Right ventricle myocardium inferior (tissue), 1 donor: ENCODE results near the gene PAQR9. TPM values are rescaled to one million over a fixed set of nuclear protein-coding genes. Genes with fewer than 3 reads are reported as not detected.
"Not testable (repeated sequence)": the region's sequence is repeated elsewhere in the genome, so short reads cannot be mapped to it uniquely, and the experiment has no call there.

Experiments used
- ATAC-seq: fragments of 200-7000 bp; cut with Tn5 transposase; one replicate; pipeline ENCODE4 v1.9.1; 2020; ENCODE audit warnings: mild to moderate bottlenecking, moderate library complexity
- DNase-seq: peaks from one replicate; pipeline ENCODE4 v3.0.0; 2021; ENCODE audit errors: missing footprints
- intact Hi-C: fragments of 100-400 bp; cut with DNase I; formaldehyde crosslinking; loops from one replicate; pipeline ENCODE4 v1.11.0; 2022
- long read RNA-seq: library from polyadenylated mRNA; unstranded; transcript quantifications from one replicate; pipeline ENCODE4 v2.0.0, GENCODE V29; 2021
- total RNA-seq: library from RNA; stranded (reverse); fragmentation: NEBNext Ultra II Directional; extraction: Animal tissue kit (Norgen Biotek cat#: 25700); gene quantifications from one replicate; pipeline ENCODE4 v1.2.1, GENCODE V29; 2021
- donor health status: DM: no; HTN: yes; CAD: no; lungs with severe emphysema.

PAQR9 gene, protein sequence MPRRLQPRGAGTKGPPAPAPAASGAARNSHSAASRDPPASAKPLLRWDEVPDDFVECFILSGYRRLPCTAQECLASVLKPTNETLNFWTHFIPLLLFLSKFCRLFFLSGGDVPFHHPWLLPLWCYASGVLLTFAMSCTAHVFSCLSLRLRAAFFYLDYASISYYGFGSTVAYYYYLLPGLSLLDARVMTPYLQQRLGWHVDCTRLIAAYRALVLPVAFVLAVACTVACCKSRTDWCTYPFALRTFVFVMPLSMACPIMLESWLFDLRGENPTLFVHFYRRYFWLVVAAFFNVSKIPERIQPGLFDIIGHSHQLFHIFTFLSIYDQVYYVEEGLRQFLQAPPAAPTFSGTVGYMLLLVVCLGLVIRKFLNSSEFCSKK
- 13.7 TPM for total RNA-seq
- long read RNA-seq, transcript PAQR9-201 (1 exons, 2,452 nt) = major isoform, 7 of 8 reads
- long read RNA-seq, partial matches to known transcripts = 0 of 8 reads
- long read RNA-seq, other reads (novel, unspliced or antisense) = 1 of 8 reads

DNA sequence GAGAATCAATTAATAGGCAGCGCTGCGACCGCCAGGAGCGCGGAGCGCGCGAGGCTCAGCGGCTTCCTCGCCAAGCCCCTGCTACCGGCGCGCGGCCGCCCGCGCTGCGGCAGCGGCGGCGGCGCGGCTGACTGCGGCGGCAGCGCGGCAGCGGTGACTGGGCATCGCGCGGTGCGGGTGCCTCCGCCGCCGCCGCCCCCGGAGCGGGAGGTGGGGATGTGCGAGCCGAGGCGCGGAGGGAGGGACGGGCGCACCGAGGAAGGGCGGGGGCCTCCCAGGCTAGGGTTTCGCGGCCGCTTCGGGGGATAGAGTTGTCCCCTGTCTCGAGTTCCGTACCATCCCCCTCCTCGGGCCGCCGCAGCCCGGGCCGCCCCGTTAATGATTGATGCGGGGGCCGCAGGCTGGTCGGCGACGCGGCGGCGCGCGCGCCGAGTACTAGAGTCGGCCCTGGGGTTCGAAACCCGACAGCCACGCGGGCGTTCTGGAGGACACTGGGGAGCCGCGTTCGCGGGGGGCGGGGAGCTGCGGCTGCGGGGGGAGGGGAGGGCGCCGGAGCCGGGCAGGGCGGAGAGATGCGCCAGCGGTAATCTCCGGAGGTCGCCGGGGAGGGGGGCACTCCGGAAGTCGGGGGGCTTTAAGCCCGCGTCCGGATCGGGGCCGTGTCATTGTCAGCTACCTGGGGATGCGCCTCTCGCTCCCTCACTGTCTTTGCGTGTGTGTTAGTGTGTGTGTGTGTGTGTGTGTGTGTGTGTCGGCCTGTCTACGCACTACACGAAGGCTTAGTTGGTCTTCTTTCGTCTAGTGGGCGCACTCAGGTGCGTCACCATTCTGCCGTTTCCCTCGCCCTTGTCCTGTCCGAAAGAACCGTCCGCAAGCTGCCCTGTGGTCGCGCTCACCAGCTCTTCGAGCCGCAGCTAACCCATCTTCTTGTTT, at the start of gene PAQR9:
PAQR9 (minus strand) TSS at position 159 of the 933 bp plus-strand sequence. CDS start 338 bp downstream, outside the sequence.
- intact Hi-C loops = loop anchor here (2.0 kb wide), 1 partner anchor 23 kb away; no protein-coding TSS in a partner anchor
- peak; percentile 60 for ATAC-seq
- DNase-seq = peak; percentile 74

DNA sequence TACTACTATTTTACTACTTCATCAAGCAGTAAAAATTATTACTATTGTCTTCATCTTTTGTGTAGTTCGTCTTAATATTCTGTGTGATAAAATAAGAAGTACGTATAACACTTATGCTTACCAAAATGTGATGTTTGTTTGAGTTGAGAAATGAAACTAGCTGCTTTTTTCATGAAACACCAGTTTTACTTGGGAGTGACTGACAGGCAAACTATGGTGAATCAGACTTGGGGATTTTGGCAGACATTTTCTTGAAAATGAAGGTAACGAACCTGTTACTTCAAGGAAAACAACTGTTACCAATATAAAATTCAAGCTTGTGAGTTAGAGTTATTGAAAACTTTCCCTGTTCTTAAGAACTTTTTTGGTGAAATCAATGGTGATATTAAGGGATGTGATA, 48.2 kb upstream of the PAQR9 start:
- ATAC-seq = no peak
- intact Hi-C loops = no loop called here
- DNase-seq = no peak

DNA sequence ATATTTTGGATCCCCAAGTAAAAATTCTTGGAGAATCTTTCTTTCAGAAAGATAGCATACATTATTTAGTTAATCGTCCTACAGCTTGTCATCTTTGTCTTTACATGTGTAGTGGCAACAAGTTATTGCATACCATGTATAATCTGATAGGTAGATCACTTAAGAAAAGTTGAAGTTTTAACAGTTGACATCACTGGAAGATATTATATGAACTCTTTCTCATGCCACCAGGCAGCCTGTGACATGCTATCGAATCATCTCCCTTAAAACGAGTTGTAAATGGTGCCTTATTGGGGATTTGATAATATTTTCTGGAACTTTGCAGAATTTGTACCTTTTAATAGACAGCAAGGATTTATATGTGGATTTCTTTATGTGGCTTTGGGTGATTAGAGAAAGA, 46.5 kb upstream of the PAQR9 start:
- intact Hi-C loops = no loop called here
- no peak for ATAC-seq

DNA sequence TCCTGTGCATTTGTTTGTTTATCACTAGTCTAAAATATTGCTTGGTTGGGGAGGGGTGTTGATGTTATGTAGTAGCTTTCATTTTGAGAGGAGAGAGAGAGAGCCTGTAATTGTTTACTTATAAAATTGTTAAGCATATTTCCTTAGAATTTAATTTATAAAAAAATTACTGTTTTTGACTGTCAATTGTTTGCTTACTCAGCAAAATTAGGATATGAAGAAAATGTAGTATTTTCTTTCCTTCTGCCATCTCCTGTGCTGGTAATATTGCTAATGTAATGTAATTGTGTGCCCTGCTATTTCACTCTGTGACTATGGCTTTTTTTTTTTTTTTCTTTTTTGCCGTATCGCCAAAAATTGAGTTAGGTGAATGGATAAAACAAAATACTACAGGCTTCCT, 41.3 kb upstream of the PAQR9 start:
- ATAC-seq = no peak
- no peak for DNase-seq
- intact Hi-C loops = loop anchor here (5.0 to 10.0 kb wide), 4 partner anchors 280 to 967 kb away; partner anchors contain the start of genes ATR, DIPK2A, PLS1 and TRPC1

More for the DNA sequence above, 46.5 kb upstream of the PAQR9 start:
- no peak for DNase-seq

DNA sequence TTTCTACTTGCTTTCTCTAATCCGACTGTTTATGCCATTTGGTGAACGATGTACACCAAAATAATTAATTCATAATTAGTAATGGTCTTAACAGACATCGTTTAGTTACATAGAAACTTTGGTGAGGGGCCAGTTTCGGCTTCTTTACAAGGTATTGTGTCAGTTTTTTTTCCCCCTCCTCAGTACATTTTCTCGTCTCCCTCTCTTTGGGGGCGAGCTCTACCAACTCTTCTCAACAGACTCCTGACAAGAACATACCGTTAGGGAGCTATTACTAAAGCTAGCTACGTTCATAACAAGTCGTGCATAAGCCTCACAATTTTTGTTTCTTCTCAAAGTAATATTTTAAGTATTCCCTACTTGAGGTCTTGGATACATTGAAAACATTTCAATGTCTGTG, 39.3 kb upstream of the PAQR9 start:
- intact Hi-C loops = loop anchor here (5.0 to 10.0 kb wide), 4 partner anchors 278 to 970 kb away; partner anchors contain the start of genes ATR, DIPK2A, PLS1 and TRPC1
- no peak for DNase-seq
- no peak for ATAC-seq

DNA sequence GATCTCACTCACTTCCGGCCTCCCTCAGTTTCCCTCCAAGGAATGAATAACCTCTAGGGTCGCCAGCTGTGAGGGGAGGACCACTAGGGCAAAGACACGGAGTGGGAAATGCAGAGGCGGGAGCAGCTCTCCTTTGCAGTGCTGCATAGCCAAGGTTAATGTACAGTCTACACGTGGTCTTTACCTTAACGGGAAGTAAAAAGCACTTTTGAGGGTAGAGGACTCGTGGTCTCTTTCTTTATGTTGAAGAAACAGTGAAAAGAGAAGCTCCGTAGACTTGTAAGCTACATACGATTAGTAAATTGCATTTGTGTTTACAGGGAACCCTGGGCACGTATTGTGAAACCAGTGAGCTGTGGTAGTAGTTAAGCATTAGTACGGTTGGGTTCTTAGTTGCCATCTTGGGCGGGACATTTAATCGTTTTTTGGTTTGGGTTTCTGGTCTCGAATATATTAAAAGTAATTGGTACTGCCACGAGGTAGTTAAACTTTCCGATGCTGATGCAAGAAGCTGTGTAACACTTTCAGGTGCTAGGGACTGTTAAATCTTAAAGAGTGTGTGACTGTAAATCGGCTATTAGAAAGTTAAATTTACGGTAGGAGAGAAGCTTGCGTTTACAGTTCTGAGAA, 38.7 kb upstream of the PAQR9 start:
- ATAC-seq (no peak), DNase-seq (no peak)
- intact Hi-C loops = loop anchor here (5.0 to 10.0 kb wide), 4 partner anchors 277 to 970 kb away; partner anchors contain the start of genes ATR, DIPK2A, PLS1 and TRPC1

DNA sequence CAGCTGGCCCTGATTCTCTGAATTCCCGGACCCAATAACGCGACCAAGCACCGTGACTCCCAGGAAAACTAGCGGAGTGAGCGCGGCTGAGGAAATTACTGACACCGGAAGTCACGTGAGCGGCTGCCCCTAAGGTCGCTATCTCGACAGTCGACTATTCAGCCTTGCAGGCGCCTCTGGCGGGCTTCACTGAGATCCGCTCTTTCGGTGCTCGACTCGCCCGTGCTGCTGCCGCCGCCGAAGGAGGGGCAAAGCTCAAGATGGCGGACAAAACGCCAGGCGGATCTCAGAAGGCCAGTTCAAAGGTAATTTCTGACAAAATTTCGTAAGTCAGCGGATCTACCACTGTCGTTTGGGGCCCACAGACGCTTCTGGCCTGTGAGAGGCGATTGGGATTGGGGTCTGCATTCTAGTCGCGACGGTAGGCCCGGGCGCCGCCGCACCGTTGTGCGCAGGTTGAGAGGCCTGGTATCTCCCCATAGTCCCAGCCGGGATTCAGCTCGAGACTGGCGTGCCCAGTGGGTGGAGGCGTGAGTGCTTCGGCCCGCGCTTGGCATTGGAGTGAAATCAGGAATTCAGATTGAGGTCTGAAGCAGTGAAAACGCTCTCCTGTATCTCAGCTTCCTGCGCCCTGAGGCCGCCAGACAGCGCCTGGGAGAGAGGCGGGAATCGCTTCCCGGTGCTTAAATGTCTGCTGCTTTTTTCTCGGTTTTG, 38.1 kb upstream of the PAQR9 start, which contains the start of gene U2SURP:
U2SURP (plus strand) TSS at position 202 of the 714 bp plus-strand sequence; CDS start at position 261, 59 bp downstream.
- peak; percentile 97 for DNase-seq
- ATAC-seq = peak; percentile 97
- intact Hi-C loops = loop anchor here (5.0 to 10.0 kb wide), 4 partner anchors 277 to 971 kb away; partner anchors contain the start of genes ATR, DIPK2A, PLS1 and TRPC1

DNA sequence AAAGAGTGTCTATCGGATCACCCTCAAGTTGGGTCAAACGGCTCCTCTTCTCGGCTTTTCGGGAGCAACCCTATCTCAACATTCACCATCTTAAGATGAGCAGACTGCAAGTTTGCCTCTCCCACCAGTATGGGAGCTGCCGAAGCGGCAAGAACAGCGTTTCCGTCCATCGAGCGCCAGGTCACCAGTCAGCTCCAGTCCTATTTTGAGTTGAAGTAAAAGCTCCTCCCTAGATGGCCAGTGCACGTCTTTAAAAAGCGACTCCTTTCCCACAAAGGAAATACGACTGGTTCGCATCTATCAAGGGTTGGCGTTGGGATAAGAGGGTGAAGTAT, 37.5 kb upstream of the PAQR9 start:
- intact Hi-C loops = loop anchor here (5.0 to 10.0 kb wide), 4 partner anchors 276 to 971 kb away; partner anchors contain the start of genes ATR, DIPK2A, PLS1 and TRPC1

DNA sequence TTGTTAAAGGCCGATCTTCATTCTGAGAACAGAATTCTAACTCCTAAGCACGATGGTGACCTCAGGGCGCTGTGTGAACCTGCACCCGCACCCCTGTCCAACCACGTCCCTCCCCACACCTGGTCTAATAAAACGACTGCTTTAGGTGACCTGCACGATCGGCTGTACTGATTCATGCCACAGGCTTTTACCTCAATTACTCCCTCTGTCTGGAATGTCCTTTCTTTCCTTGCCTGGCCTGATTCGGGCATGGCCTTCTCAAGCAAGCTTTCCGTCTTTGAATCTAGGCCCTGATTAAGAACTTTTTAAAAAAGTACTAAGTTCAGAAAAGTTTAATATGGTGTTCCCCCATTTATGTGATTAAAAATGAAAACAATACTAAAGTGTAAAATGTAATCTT, 37.1 kb upstream of the PAQR9 start:
- DNase-seq (no peak), ATAC-seq (no peak)
- intact Hi-C loops = loop anchor here (5.0 to 10.0 kb wide), 4 partner anchors 276 to 972 kb away; partner anchors contain the start of genes ATR, DIPK2A, PLS1 and TRPC1

More for the DNA sequence above, 37.5 kb upstream of the PAQR9 start:
- DNase-seq (peak; percentile 76), ATAC-seq (peak; percentile 81)

DNA sequence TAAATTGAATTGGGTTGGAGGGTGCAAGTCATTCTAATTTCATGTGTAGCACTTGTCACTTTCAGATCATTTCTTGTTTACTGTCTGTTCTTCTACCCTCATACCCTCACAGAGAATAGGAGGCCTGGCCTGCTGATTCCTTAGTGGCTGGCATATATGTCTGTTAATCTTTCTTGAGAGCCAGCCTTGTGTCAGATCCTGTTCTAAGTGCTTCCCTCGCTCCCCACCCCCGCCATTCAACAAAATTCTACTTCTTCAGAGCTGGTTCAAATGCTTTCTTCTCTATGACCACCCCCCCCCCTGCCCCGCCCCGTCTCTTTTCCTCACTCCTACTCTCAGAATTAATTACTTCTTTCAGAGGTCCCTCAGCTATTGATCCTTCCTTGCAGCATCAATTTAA, 36.4 kb upstream of the PAQR9 start:
- intact Hi-C loops = loop anchor here (5.0 to 10.0 kb wide), 4 partner anchors 275 to 972 kb away; partner anchors contain the start of genes ATR, DIPK2A, PLS1 and TRPC1
- ATAC-seq (no peak), DNase-seq (no peak)

DNA sequence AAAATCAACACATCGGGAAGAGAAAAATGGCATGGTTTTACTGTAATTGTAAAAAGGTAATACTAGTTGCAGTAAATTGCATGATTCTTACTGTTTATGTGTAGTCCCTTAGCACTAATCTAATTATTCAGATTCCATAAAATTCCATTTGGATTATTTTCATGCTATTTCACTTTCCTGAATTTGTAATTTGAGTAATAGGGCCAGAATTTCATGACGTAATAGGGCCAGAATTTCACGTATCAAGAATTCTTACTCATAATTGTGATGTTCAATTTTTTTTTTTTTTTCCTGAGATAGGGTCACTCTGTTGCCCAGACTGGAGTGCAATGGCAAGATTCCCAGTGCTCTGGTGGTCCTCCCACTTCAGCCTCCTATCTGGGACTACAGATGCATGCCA, 35.0 kb upstream of the PAQR9 start:
- intact Hi-C loops = no loop called here
- no peak for ATAC-seq
- no peak for DNase-seq

DNA sequence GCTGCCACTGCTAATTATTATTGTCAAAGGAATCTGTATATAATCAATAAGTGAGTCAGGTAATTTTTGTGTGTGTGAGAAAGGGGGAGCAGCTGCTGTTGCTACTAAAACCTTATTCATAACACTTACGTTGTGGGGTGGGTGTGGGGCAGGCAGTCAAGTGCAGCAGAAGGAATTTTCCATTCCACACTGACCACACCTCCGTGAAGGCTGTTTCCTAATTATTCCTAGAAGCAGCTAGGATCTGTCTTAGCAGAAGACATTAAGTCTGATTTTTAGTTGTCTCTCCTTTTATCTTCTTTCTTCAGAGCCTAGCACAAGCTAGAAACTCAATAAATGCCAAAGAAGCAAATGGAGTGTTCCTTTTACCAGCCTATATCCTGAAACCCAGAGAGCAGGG, 33.9 kb upstream of the PAQR9 start:
- DNase-seq (no peak), ATAC-seq (no peak)
- intact Hi-C loops = no loop called here

DNA sequence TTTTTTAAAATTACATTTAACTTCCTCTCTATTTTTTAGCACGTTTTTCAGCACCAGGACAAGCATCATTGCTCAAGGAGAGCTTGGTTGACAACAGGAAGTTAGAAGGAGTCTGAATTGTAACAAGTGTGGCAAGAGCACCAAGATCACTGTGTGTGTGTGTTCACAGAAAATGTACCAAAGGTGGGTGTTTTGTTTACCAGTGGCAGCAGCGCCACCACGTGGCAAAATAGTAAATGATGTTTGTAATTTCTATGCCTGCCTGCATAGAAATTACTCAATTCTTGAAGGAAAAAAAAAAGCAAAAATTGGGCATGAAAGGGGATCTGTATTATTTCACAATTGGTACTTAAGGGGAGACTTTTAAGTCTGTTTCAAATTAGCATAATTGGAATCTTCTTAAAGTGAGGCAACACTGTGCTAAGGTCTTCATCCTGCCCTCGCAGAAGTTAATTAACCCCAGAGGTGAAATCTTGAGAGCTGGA, 30.5 kb upstream of the PAQR9 start:
- DNase-seq (no peak), ATAC-seq (peak; percentile 54)
- intact Hi-C loops = loop anchor here (2.0 to 5.0 kb wide), 3 partner anchors 67 to 407 kb away; no protein-coding TSS in a partner anchor

DNA sequence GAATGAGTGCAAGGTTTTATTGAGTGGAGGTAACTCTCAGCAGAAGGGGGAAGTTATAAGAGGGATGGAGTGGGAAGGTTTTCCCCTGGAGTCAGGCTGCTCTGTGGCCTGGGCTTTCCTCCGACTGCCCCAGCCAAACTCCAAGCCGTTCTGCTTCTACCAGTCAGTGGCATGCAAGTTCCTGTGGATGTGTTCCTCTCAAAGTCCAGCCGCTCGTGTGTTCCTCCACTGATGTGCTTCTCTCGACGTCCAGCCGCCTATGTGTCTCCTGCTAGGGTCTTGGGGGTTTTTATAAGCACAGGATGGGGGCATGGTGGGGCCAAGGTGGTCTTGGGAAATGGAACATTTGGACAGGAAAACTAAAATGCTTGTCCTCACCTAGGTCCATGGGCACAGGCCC, 28.8 kb upstream of the PAQR9 start:
- intact Hi-C loops = loop anchor here (5.0 kb wide), 1 partner anchor 65 kb away; no protein-coding TSS in a partner anchor
- DNase-seq (no peak), ATAC-seq (no peak)

DNA sequence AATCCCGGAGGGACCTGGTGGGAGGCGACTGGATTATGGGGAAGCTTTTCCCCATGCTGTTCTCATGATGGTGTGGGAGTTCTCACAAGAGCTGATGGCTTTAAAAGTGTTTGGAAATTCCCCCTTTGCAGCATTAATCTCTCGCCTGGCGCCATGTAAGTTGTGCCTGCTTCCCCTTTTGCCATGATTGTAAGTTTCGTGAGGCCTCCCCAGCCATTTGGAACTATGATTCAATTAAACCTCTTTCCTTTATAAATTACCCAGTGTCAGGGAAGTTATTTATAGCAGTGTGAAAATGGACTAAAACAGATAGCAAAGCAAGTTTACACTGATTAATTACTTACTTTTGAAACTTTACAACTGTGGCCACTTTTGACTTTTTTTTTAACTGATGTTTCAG, 27.2 kb upstream of the PAQR9 start:
- intact Hi-C loops = loop anchor here (5.0 kb wide), 1 partner anchor 63 kb away; no protein-coding TSS in a partner anchor
- ATAC-seq (no peak), DNase-seq (no peak)

DNA sequence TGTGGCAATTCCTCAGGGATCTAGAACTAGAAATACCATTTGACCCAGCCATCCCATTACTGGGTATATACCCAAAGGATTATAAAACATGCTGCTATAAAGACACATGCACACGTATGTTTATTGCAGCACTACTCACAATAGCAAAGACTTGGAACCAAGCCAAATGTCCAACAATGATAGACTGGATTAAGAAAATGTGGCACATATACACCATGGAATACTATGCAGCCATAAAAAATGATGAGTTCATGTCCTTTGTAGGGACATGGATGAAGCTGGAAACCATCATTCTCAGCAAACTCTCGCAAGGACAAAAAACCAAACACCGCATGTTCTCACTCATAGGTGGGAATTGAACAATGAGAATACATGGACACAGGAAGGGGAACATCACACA, 25.4 kb upstream of the PAQR9 start:
- intact Hi-C loops, DNase-seq, ATAC-seq: not testable (repeated sequence)

DNA sequence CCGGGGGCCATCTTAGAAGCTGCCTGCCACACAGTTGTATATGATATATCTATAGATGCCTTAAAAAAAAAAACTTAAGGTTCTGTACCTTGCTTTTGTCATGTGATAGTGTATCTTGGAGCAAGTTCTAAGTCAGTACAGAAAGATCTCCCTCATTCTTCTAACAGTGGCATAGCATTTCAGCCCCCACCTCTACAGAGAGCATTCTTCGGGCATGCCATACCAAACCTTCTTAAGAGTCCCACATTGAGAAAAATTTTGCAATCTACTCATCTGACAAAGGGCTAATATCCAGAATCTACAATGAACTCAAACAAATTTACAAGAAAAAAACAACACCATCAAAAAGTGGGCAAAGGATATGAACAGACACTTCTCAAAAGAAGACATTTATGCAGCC, 24.7 kb upstream of the PAQR9 start:
- ATAC-seq, DNase-seq, intact Hi-C loops: not testable (repeated sequence)
